Psoas muscle (tissue), 8 donors: ENCODE data around the gene HOXA11. TPM values are rescaled to one million over a fixed set of nuclear protein-coding genes. Genes with fewer than 3 reads are reported as not detected.

Experiments used
- ATAC-seq, 4 donors: fragments of 200-7000 bp; cut with Tn5 transposase; one replicate each; pipeline ENCODE4 v1.9.1; 2020; ENCODE audit warnings: moderate library complexity in 3 of 4, mild to moderate bottlenecking in 2 of 4
- DNase-seq, 2 donors: peaks; one replicate each; pipeline ENCODE4 v3.0.0-alpha.2; 2020
- H3K27ac ChIP-seq: fragments of 200-600 bp; one replicate; pipeline ENCODE4 v1.8.0; 2022
- H3K27me3 ChIP-seq, 3 donors: fragments of 200-600 bp in 1 of 3; one replicate each; pipeline versions ENCODE4 v1.6.1 to v1.8.0; 2013 to 2022; ENCODE audit warnings: low read length in 2 of 3, mild to moderate bottlenecking in 2 of 3, moderate library complexity in 1 of 3; ENCODE audit not compliant: insufficient read depth in 3 of 3
- H3K36me3 ChIP-seq, 2 donors: fragments of 200-600 bp in 1 of 2; one replicate each; pipeline versions ENCODE4 v1.6.1 to v1.8.0; 2013 to 2022; ENCODE audit warnings: low read depth in 1 of 2, mild to moderate bottlenecking in 1 of 2, moderate library complexity in 1 of 2; ENCODE audit not compliant: insufficient read depth in 1 of 2
- H3K4me1 ChIP-seq: fragments of 200-600 bp; one replicate; pipeline ENCODE4 v1.8.0; 2022
- H3K4me3 ChIP-seq: fragments of 200-600 bp; one replicate; pipeline ENCODE4 v1.8.0; 2022; ENCODE audit warnings: mild to moderate bottlenecking
- H3K9me3 ChIP-seq: fragments of 200-600 bp; one replicate; pipeline ENCODE4 v1.8.0; 2022
- CTCF ChIP-seq: fragments of 200-600 bp; IDR thresholded peaks from one replicate; pipeline ENCODE4 v1.8.0; 2022; ENCODE audit warnings: antibody characterized with exemption
- WGBS, 3 donors: extraction: QIAGEN DNeasy Blood & Tissue Kit; methylation state at CpG; one replicate each; pipeline versions ENCODE4 v1.1.6 to v1.1.7; 2013; 5-methylcytosine and 5-hydroxymethylcytosine counted together
- intact Hi-C, 2 donors: fragments of 100-400 bp; cut with DNase I; formaldehyde crosslinking; loops; one replicate each; pipeline versions ENCODE4 v1.11.0 to v1.14.2; 2022
- polyA plus RNA-seq, 3 donors: library from polyadenylated mRNA; stranded (reverse); fragments of 200-250 nt; gene quantifications; one replicate each; pipeline ENCODE4 v1.2.3, GENCODE V29; 2013
- total RNA-seq, 4 donors: library from RNA; stranded (reverse); fragmentation: NEBNext Ultra II Directional in 2 of 4; extraction: Animal tissue kit (Norgen Biotek cat#: 25700) in 2 of 4; gene quantifications; one replicate each; pipeline versions ENCODE4 v1.2.1 to v1.2.4, GENCODE V29; 2021 to 2023
- donor health status: healthy with polysubstance abuse.
- donor health status: DM: no; HTN: no; CAD: no; lungs with moderate emphysema.
- donor health status: Bipolar disorder and iron deficiency.
- donor health status: healthy.
- donor health status: DM: yes; HTN: yes; CAD: no.
- donor health status: DM: no; HTN: no; CAD: no.
- donor health status: DM: no; HTN: no; CAD: no.
- donor health status: DM: yes; HTN: yes; CAD: no.

The HOXA11 gene
- total and polyA plus RNA-seq, 7 donors: 0.08 to 1.1 (median 0.57) TPM; not detected in 3

DNA sequence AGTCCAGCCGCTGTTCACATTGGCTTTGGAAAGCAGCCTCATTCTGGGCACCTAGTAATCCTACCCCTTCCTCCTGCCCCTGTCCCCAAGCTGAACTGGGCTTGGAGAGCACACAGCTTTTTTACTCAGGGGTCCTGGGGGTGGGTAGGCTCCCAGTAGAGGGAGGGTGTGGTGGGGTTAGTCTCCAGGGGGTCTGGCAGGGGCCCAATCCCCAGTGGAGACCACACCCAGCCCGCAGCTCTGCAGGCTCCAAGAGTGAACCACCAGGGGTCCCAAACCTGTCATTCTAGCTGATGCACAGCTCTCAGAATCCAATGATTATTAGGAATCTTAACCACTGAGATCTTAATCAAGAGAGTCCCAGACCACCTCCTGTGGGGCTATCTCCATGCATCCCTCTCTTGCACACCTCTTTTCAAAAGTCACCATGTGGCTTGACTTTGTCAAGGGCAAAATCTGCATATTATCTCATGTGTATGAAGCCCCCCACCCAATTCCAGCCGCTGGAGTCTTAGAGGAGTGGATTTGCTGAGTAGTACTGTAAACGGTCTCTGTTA, 2.7 kb downstream of the HOXA11 start:
- intact Hi-C loops: no loop called here
- Histone ChIP-seq H3K36me3 (no peaks in the 10 kb centered on the region), H3K9me3 (no peaks in the 10 kb centered on the region), H3K27me3 (peaks cover 0 to 60% (median 7%) of the 10 kb centered on the region in 3 donors), H3K27ac (no peak overlapping the region), H3K4me1 (peaks cover 31% of the 10 kb centered on the region), H3K4me3 (no peak overlapping the region)
- TF ChIP-seq CTCF: no peak
- ATAC-seq (no peak), DNase-seq (no peak)
- WGBS, 3 donors: 78 to 86% (median 85%) methylated on average over 4 of the region's 4 CpGs

DNA sequence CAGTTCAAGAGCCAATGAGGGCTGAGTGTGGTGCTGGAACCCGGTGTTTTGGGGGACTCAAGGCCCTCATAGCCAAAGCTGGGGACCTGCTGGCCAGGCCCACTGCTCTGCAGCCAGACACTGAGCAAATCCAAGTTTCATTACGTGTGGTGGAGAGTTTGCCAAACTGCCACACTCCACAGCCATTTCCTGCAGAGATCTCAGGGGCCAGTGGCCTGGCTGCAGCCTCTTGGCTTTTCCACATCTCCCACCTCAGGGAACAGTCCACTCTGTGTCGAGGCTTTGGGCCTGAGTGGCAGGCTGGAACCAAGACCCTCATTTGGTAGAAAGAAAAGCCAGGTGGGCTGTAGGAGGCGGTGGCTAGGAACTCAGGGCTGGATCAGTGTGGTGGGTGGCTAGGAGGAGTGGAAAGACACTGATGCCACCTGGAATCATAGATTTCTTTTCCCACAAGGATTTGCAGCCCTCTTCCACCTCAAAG, 3.2 kb downstream of the HOXA11 start:
- peaks cover 0 to 55% (median 7%) of the 10 kb centered on the region in 3 donors for H3K27me3 ChIP-seq
- H3K4me1 ChIP-seq: peaks cover 33% of the 10 kb centered on the region
- H3K9me3 ChIP-seq: no peaks in the 10 kb centered on the region
- H3K4me3 ChIP-seq: no peak overlapping the region
- WGBS, 3 donors: 77 to 90% (median 83%) methylated on average over 4 of the region's 4 CpGs
- intact Hi-C loops: no loop called here
- H3K27ac ChIP-seq: no peak overlapping the region
- no peaks in the 10 kb centered on the region for H3K36me3 ChIP-seq
- DNase-seq (no peak), ATAC-seq (no peak)
- TF ChIP-seq CTCF: no peak

- H3K36me3 ChIP-seq: no peaks in the 10 kb centered on the region
- H3K27me3 ChIP-seq: peaks cover 0 to 45% (median 4%) of the 10 kb centered on the region in 3 donors
- H3K4me1 ChIP-seq: peaks cover 36% of the 10 kb centered on the region
- no peak for TF ChIP-seq CTCF
- ATAC-seq (no peak), DNase-seq (peak in 1 of 2 donors; percentile 52)
- no peak overlapping the region for H3K27ac ChIP-seq
- no peak overlapping the region for H3K4me3 ChIP-seq
- intact Hi-C loops: no loop called here
- 88 to 92% (median 88%) methylated on average over 12 of the region's 12 CpGs for WGBS, 3 donors
- no peaks in the 10 kb centered on the region for H3K9me3 ChIP-seq
Measured at GRCh38 chr7:27180431-27181420, 4.3 kb downstream of the HOXA11 start.

- TF ChIP-seq CTCF: peak; percentile 93
- Histone ChIP-seq H3K27me3 (peaks cover 0 to 35% (median 4%) of the 10 kb centered on the region in 3 donors), H3K9me3 (no peaks in the 10 kb centered on the region), H3K27ac (peak overlapping the region; percentile 92), H3K36me3 (no peaks in the 10 kb centered on the region), H3K4me3 (peak overlapping the region; percentile 79), H3K4me1 (peaks cover 33% of the 10 kb centered on the region)
- ATAC-seq (peak; percentile 71 to 72 (median 72)), DNase-seq (peak; percentile 72 to 90)
- intact Hi-C loops: no loop called here
- 15 to 19% (median 17%) methylated on average over 56 of the region's 56 CpGs for WGBS, 3 donors
Measured at GRCh38 chr7:27179503-27180430, 5.3 kb downstream of the HOXA11 start.
